ENCODE data around the gene BBS1. TPM values are rescaled to one million over a fixed set of nuclear protein-coding genes. Genes with fewer than 3 reads are reported as not detected.

The BBS1 gene
- total and polyA plus RNA-seq, 5 experiments from 2014 or later = 9.4 to 32.8 (median 11.9) TPM

DNA sequence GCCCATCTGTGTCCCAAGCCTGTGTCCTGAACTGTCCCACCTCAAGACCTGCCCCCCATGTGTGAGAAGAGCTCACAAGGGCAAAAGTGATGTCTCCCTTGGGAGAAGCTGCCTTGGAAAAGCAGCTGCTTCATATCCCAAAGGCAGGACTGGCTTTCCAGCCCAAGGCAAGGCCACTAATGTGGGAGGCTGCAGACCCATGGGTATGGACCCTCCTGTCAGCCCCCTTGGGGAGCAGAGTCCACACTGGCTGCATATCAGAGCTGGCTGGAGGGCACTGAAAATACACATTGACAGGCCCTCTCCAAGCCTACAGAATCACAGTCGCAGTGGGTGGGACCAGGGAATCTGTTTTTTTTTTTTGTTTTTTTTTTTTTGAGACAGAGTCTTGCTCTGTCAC is 41.0 kb upstream of the BBS1 start:
- Mint-ChIP-seq H3K27ac (no peak overlapping the region), H3K27me3 (no peaks in the 10 kb centered on the region), H3K9me3 (no peaks in the 10 kb centered on the region), H3K4me1 (peaks cover 8 to 32% (median 19%) of the 10 kb centered on the region in 4 donors), H3K36me3 (peaks cover 0 to 5% (median 0%) of the 10 kb centered on the region in 3 donors), H3K4me3 (no peak overlapping the region)
- DNase-seq (no peak), ATAC-seq (no peak)
- POLR2A ChIA-PET = interaction anchor here (0.7 to 5.4 kb wide), 2 partner anchors 10 to 865 kb away, joined by 4 to 46 read pairs; partner anchors contain the start of gene DPP3

DNA sequence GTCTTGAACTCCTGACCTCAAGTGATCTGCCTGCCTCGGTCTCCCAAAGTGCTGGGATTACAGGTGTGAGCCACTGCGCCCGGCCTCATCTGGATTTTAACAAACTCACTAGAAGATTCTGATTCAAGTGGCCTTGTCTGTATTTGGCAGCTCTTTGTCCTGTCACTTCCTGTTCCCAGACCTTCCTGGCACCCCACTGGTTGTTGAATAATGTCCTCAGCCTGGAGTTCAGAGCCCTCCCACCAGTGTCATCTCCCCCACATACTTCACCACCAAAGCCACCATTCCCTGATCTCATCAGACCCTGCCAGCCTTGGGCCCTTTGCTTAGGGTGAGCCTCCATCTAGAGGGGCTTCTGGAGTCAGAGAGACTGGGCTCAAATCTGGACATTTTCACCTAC is 40.4 kb upstream of the BBS1 start:
- POLR2A ChIA-PET = interaction anchor here (5.4 kb wide), 1 partner anchor 10 kb away, joined by 46 read pairs; the partner anchor contains the start of gene DPP3
- H3K36me3 Mint-ChIP-seq = peaks cover 0 to 5% (median 0%) of the 10 kb centered on the region in 3 donors
- ATAC-seq (no peak), DNase-seq (no peak)
- H3K4me3 Mint-ChIP-seq = peak overlapping the region in 2 of 10 donors; percentile 6 to 68
- H3K4me1 Mint-ChIP-seq = peaks cover 8 to 29% (median 19%) of the 10 kb centered on the region in 4 donors
- peak overlapping the region in 2 of 10 donors; percentile 41 to 72 for H3K27ac Mint-ChIP-seq
- no peaks in the 10 kb centered on the region for H3K27me3 Mint-ChIP-seq
- no peaks in the 10 kb centered on the region for H3K9me3 Mint-ChIP-seq

GRCh38 chr11:66471142-66471541 is 39.3 kb upstream of the BBS1 start:
- H3K27me3 Mint-ChIP-seq = no peaks in the 10 kb centered on the region
- ATAC-seq = no peak
- no peak overlapping the region for H3K27ac Mint-ChIP-seq
- no peaks in the 10 kb centered on the region for H3K9me3 Mint-ChIP-seq
- peaks cover 8 to 18% (median 13%) of the 10 kb centered on the region in 4 donors for H3K4me1 Mint-ChIP-seq
- peaks cover 0 to 5% (median 0%) of the 10 kb centered on the region in 3 donors for H3K36me3 Mint-ChIP-seq
- no peak for DNase-seq
- POLR2A ChIA-PET = interaction anchor here (5.4 kb wide), 1 partner anchor 8 kb away, joined by 46 read pairs; the partner anchor contains the start of gene DPP3
- no peak overlapping the region for H3K4me3 Mint-ChIP-seq

- H3K36me3 Mint-ChIP-seq = peaks cover 0 to 5% (median 0%) of the 10 kb centered on the region in 3 donors
- peaks cover 11 to 14% (median 12%) of the 10 kb centered on the region in 4 donors for H3K4me1 Mint-ChIP-seq
- ATAC-seq = no peak
- no peaks in the 10 kb centered on the region for H3K9me3 Mint-ChIP-seq
- no peaks in the 10 kb centered on the region for H3K27me3 Mint-ChIP-seq
- POLR2A ChIA-PET = no interaction called here
- DNase-seq = no peak
- no peak overlapping the region for H3K27ac Mint-ChIP-seq
- H3K4me3 Mint-ChIP-seq = no peak overlapping the region
These were observed 38.4 kb upstream of the BBS1 start for GRCh38 chr11:66472054-66472453.

GRCh38 chr11:66473167-66473566 is 37.3 kb upstream of the BBS1 start:
- DNase-seq (no peak), ATAC-seq (no peak)
- H3K36me3 Mint-ChIP-seq = peaks cover 0 to 5% (median 0%) of the 10 kb centered on the region in 3 donors
- POLR2A ChIA-PET = no interaction called here
- H3K4me3 Mint-ChIP-seq = no peak overlapping the region
- no peaks in the 10 kb centered on the region for H3K27me3 Mint-ChIP-seq
- H3K4me1 Mint-ChIP-seq = peaks cover 3 to 13% (median 6%) of the 10 kb centered on the region in 4 donors
- no peaks in the 10 kb centered on the region for H3K9me3 Mint-ChIP-seq
- no peak overlapping the region for H3K27ac Mint-ChIP-seq

DNA sequence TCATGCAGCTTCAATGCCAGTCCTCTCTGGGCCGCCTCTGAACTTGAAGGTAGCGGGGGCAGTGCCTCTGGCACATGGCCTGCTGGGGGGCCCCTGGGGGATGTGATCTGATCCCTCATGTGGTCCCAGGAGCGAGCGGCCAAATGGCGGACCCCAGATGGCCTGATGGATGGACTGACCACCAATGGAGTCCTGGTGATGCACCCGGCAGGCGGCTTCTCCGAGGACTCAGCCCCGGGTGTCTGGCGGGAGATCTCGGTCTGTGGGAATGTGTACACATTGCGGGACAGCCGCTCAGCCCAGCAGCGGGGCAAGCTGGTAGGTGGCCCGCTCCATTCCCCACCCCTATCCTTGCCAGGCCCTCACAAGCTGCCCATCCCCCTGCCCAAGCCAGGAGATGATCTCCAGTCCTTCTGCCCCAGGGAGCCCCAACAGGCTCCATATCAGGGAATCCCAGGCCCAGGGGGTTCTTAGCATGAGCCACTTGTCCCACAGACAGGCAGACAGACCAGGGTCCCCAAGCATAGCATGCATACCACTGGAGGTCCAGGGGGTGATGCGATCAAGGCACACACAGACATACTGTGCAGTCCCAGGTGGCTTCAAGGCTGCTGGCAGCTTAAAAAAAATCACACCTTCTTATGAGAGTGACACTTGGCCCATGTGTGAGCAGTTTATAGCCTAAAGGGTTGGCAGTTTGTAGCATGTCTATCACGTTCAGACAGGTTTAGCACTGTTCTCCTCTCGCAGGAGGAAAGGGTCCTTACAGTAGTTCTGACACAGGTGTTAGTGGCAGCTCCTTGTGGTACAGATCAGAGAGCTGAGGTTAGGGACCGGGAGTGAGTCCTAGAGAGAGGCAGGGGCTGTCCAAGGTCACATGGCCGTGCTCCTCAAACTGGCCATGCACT is 36.6 kb upstream of the BBS1 start:
- H3K4me1 Mint-ChIP-seq = peaks cover 5 to 15% (median 7%) of the 10 kb centered on the region in 4 donors
- ATAC-seq = no peak
- H3K9me3 Mint-ChIP-seq = no peaks in the 10 kb centered on the region
- H3K27me3 Mint-ChIP-seq = no peaks in the 10 kb centered on the region
- peak overlapping the region in 1 of 10 donors; percentile 44 for H3K27ac Mint-ChIP-seq
- no peak overlapping the region for H3K4me3 Mint-ChIP-seq
- POLR2A ChIA-PET = no interaction called here
- H3K36me3 Mint-ChIP-seq = peaks cover 0 to 5% (median 0%) of the 10 kb centered on the region in 3 donors
- DNase-seq = no peak

DNA sequence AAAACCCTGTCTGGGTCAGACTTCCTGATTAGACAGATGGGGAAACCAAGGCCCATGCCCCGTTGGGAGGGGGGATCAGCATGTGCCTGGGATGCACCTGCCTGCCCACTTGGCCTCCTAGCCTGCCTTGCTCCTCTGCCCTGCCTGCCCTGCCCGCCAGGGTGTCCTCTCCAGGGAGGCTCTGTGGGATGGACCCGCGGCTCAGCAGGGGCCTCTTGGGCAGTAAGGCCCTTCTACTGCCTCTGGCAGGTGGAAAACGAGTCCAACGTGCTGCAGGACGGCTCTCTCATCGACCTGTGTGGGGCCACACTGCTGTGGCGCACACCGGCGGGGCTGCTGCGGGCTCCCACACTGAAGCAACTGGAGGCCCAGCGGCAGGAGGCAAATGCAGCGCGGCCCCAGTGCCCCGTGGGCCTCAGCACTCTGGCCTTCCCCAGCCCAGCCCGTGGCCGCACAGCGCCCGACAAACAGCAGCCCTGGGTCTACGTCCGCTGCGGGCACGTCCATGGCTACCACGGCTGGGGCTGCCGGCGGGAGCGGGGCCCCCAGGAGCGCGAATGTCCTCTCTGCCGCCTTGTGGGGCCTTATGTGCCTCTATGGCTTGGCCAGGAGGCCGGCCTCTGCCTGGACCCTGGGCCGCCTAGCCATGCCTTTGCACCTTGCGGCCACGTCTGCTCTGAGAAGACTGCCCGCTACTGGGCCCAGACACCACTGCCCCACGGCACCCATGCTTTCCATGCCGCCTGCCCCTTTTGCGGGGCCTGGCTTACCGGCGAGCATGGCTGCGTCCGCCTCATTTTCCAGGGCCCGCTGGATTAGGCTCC is 34.9 kb upstream of the BBS1 start:
- DNase-seq (no peak), ATAC-seq (no peak)
- peaks cover 14 to 21% (median 18%) of the 10 kb centered on the region in 4 donors for H3K4me1 Mint-ChIP-seq
- POLR2A ChIA-PET = no interaction called here
- H3K27ac Mint-ChIP-seq = no peak overlapping the region
- peaks cover 0 to 2% (median 0%) of the 10 kb centered on the region in 3 donors for H3K36me3 Mint-ChIP-seq
- no peaks in the 10 kb centered on the region for H3K9me3 Mint-ChIP-seq
- no peak overlapping the region for H3K4me3 Mint-ChIP-seq
- H3K27me3 Mint-ChIP-seq = no peaks in the 10 kb centered on the region

- H3K27ac Mint-ChIP-seq = peak overlapping the region in 3 of 10 donors; percentile 17 to 80 (median 49)
- POLR2A ChIA-PET = no interaction called here
- no peaks in the 10 kb centered on the region for H3K9me3 Mint-ChIP-seq
- no peak for DNase-seq
- H3K4me3 Mint-ChIP-seq = peak overlapping the region in 1 of 10 donors; percentile 46
- H3K27me3 Mint-ChIP-seq = no peaks in the 10 kb centered on the region
- peaks cover 0 to 2% (median 0%) of the 10 kb centered on the region in 3 donors for H3K36me3 Mint-ChIP-seq
- no peak for ATAC-seq
- H3K4me1 Mint-ChIP-seq = peaks cover 17 to 27% (median 20%) of the 10 kb centered on the region in 4 donors
These were observed 34.1 kb upstream of the BBS1 start for GRCh38 chr11:66476173-66476840.

DNA sequence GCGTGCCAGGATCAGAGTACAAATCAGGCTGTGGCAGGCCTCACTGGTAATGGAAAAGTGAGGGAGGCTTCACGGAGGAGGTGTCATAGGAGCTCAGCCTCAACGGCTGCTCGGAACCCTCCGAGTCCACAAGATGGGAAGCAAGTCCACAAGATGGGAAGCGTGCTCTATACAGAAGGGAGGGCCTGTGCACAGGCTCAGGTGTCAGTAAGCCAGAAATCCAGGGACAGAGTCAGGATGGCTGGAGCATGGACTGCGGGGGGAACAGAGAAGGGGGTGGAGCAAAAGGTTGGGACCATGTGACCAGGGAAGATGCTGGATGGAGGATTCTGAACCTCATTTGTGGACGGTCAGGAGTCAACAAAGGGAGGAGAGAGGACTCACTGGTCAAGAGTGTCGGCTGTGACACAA is 33.6 kb upstream of the BBS1 start:
- DNase-seq = no peak
- Mint-ChIP-seq H3K27me3 (no peaks in the 10 kb centered on the region), H3K27ac (peak overlapping the region in 3 of 10 donors; percentile 49 to 80 (median 53)), H3K4me1 (peaks cover 17 to 27% (median 21%) of the 10 kb centered on the region in 4 donors), H3K36me3 (peaks cover 0 to 2% (median 0%) of the 10 kb centered on the region in 3 donors), H3K4me3 (peak overlapping the region in 2 of 10 donors; percentile 28 to 46), H3K9me3 (no peaks in the 10 kb centered on the region)
- no peak for ATAC-seq
- POLR2A ChIA-PET = no interaction called here

DNA sequence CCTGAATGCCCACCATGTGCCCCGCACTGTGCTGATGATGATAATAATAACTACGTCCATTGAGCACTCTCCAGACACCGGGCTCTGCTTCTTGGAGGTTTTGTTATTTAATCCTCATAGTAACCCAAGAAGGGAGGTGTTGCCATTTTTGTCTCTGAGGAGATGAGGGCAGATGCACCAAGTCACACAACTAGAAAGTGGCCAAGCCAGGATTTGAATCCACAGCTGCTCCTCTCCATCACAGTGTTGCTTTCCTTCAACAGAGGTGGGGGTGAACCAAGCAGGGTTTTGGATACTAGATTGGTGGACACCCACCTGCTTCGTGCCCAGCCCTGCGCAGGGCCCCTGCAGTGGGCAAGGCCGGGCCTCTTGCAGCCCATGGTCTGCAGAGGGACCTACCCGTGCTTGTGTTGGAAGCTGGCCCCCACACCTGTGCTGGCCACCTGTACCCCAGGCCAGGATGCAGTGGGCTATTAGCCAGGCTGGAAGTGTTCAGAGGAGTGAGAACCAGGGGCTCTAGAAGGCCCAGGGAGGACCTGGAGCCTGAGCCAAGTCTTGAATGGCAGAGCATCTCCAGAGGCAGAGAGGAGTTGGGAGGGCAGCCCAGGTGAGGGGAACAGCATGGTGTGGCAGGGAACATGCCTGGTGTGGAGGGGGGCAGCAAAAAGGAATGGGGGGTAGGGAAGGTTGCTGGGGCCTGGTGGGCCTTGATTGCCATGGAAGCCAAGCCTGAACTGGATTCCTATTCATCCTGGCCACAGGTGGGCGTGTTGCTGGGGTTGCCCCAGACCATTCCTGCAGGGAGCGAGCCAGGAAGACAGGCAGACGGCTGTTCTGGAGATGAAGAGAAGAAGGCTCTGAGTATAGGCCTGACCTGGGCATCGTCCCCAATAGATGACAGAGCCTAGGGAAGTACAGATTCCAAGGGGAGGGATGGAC is 32.9 kb upstream of the BBS1 start:
- no peak for ATAC-seq
- H3K4me1 Mint-ChIP-seq = peaks cover 17 to 31% (median 24%) of the 10 kb centered on the region in 4 donors
- H3K27ac Mint-ChIP-seq = peak overlapping the region in 6 of 10 donors; percentile 31 to 82 (median 58)
- H3K9me3 Mint-ChIP-seq = no peaks in the 10 kb centered on the region
- peak overlapping the region in 8 of 10 donors; percentile 19 to 52 (median 33) for H3K4me3 Mint-ChIP-seq
- POLR2A ChIA-PET = interaction anchor here (0.7 kb wide), 1 partner anchor 38 kb away, joined by 3 read pairs; no protein-coding TSS in a partner anchor
- H3K36me3 Mint-ChIP-seq = peaks cover 0 to 2% (median 0%) of the 10 kb centered on the region in 3 donors
- DNase-seq = no peak
- H3K27me3 Mint-ChIP-seq = no peaks in the 10 kb centered on the region

DNA sequence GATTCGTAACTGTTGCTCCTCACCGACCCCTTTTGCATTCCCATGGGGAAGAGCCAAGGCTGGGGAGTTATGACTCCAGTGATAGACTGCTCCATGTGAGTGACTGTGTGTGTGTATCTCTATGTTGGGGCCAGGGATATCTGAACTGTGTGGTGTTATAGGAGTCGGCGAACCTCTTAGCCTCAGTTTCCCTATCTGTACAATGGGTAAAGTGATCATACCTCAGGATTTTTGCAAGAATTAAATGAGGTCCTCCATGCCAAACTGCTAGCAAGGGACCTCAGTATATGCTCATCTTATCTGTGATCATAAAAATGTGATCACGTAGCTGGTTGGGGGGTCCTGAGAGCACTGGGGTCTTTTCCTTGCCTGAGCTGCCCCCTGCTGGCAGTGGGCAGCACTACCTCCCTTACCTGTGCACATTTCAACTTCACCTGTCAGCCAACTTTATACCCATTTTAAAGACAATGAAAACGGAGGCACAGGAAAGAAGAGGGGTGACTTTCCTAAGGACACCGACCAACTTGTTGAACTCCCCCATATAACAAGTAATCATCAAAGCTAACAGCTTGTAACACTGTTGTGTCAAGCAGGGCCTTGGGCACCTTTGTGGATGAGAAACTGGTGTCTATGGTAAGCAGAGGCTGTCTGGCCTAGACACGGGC is 31.6 kb upstream of the BBS1 start:
- no peaks in the 10 kb centered on the region for H3K27me3 Mint-ChIP-seq
- peaks cover 0 to 7% (median 0%) of the 10 kb centered on the region in 3 donors for H3K36me3 Mint-ChIP-seq
- POLR2A ChIA-PET = interaction anchor here (0.5 to 2.4 kb wide), 4 partner anchors 10 to 837 kb away, joined by 4 to 46 read pairs (median 6); partner anchors contain the start of genes PELI3 and RBM14
- H3K27ac Mint-ChIP-seq = peak overlapping the region in 9 of 10 donors; percentile 61 to 96 (median 92)
- no peaks in the 10 kb centered on the region for H3K9me3 Mint-ChIP-seq
- ATAC-seq (no peak), DNase-seq (peak in 7 of 10 donors; percentile 23 to 55 (median 40))
- peaks cover 17 to 33% (median 29%) of the 10 kb centered on the region in 4 donors for H3K4me1 Mint-ChIP-seq
- peak overlapping the region; percentile 86 to 94 (median 92) for H3K4me3 Mint-ChIP-seq

Measured in naive thymus-derived CD8-positive, alpha-beta T cell (primary cell).